HG03469 (cell line): ENCODE results near the gene C1QTNF9.
"Not testable (repeated sequence)": the region's sequence is repeated elsewhere in the genome, so short reads cannot be mapped to it uniquely, and the experiment has no call there.

Source experiments
- ATAC-seq: cut with Tn5 transposase; IDR thresholded peaks from one replicate; pipeline ENCODE4 v1.9.1; 2021; ENCODE audit warnings: mild to moderate bottlenecking, moderate library complexity, moderate number of reproducible peaks; ENCODE audit not compliant: unreplicated experiment

C1QTNF9 gene

GRCh38 chr13:24309300-24309699 is at the start of gene C1QTNF9:
Gene C1QTNF9, plus strand, starts transcription at chr13:24309580. Its CDS starts 6,424 bp downstream, at chr13:24316004.
- ATAC-seq = not testable (repeated sequence)

GRCh38 chr13:24261566-24261965 is 47.8 kb upstream of the C1QTNF9 start:
- ATAC-seq = no peak

GRCh38 chr13:24263632-24264031 is 45.7 kb upstream of the C1QTNF9 start:
- ATAC-seq = no peak

- ATAC-seq = peak; percentile 50
Observed at GRCh38 chr13:24264976-24265375, 44.4 kb upstream of the C1QTNF9 start.

- no peak for ATAC-seq
Observed at GRCh38 chr13:24265453-24265852, 43.9 kb upstream of the C1QTNF9 start.

DNA sequence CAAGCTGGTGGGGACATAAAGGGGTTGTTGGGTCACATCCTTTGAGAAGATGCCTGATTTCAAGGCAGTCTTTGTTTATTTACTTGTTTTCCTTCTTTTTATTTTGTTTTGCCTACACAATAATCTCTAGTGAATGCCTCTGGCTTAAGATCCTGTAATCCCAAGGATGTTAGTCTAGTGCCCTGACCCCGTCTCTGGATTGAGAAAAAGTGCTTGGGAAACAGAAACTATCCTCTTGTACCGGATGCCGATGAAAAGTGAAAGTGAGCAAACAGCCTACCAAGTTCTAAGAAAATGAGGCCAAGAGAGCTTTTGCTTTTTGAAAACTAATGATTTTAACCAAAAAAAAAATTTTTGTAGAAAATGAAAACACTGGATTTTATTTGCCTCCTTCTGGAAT is 42.1 kb upstream of the C1QTNF9 start:
- no peak for ATAC-seq

GRCh38 chr13:24267801-24268200 is 41.6 kb upstream of the C1QTNF9 start:
- ATAC-seq = no peak

DNA sequence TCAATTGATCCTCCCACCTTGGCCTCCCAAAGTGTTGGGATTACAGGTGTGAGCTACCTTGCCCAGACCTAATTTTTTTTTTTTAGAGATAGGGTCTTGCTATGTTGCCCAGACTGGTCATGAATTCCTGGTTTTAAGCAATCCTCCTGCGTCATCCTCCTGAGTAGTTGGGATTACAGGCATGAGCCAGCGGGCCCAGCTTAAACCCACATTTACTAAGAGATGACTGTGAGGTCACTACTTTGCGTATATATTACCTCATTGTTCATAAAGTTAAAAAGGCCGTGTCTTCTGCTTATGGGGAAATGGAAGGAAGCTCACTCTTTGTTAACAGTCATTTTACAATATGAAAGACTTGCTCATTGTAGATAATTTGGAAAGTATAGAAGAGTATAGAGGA is 39.6 kb upstream of the C1QTNF9 start:
- ATAC-seq = no peak

- peak; percentile 32 for ATAC-seq
Observed at GRCh38 chr13:24270639-24271141, 38.7 kb upstream of the C1QTNF9 start.

- no peak for ATAC-seq
Observed at GRCh38 chr13:24271231-24271600, 38.2 kb upstream of the C1QTNF9 start.

GRCh38 chr13:24271601-24272451 is 37.6 kb upstream of the C1QTNF9 start:
- ATAC-seq = peak; percentile 31

DNA sequence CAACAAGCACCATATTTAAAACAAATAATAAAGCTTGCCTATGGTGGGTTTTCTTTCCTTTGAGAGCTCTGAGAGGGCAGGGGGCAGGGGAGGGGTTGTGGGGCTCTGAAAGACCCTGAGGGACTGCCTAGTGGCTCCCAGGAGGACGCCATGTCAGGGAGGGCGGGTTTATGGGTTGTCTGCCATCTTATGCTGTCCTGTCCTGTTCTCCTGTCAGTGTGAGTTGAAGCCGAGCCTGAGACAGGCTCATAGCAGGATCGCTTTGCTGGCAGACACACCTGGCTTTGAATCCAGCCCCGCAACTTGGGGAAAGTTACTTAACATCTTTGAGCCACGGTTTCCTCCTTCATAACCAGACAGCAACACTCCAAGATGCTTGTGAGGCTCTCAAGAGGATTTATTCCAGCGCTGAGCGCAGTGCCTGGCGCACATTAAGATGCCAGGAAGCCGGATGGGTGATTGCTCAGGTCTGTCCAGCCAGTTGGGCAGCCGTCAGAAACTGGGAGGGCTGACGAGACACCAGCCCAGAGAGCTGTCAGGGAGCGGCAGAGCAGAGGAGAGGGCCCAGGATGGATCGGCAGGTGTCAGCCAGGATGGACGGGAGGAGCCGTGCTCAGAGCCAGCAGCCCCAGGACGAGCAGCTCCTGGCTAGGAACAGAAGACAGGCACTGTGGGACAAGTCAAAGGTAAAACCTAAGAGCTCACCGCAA is 36.8 kb upstream of the C1QTNF9 start:
- no peak for ATAC-seq

GRCh38 chr13:24273926-24274325 is 35.5 kb upstream of the C1QTNF9 start:
- ATAC-seq = no peak

GRCh38 chr13:24274452-24275021 is 34.8 kb upstream of the C1QTNF9 start:
- peak; percentile 52 for ATAC-seq

GRCh38 chr13:24275041-24275440 is 34.3 kb upstream of the C1QTNF9 start:
- ATAC-seq = no peak

- no peak for ATAC-seq
Observed at GRCh38 chr13:24276306-24276705, 33.1 kb upstream of the C1QTNF9 start.

DNA sequence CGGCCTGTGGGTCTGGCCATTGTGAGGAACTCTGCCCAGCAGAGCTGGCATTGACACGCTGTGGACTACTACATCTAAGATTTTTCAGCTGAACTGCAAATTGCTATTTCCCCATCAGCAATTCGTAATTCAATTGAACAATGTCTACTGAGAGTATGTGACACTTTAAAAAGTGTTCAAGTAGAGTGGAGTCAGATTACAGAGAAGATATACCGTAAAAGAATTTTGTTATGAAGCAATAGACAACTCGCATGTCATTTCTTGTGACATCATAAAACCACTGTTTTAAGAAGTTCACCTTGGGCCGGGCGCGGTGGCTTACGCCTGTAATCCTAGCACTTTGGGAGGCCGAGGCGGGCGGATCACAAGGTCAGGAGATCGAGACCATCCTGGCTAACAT is 32.5 kb upstream of the C1QTNF9 start:
- ATAC-seq = no peak

DNA sequence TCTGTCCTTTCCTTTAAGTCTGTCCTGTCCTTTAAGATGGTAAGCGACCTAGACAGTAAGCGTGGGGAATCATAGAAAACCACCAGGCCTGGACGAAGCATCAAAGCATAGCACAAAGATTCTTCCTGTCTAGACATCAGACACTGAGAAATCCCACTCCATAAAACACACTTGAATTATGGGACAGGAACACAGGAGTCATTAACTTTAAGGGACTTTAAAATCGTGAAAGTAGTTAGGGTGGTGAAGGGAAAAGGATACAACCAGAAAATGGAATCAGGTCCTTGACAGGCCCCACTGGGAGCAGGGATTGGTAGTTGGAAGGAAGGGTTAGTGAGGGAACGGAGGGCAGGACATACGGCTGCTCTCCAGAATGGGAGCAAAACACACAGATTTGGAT is 31.6 kb upstream of the C1QTNF9 start:
- ATAC-seq = no peak

DNA sequence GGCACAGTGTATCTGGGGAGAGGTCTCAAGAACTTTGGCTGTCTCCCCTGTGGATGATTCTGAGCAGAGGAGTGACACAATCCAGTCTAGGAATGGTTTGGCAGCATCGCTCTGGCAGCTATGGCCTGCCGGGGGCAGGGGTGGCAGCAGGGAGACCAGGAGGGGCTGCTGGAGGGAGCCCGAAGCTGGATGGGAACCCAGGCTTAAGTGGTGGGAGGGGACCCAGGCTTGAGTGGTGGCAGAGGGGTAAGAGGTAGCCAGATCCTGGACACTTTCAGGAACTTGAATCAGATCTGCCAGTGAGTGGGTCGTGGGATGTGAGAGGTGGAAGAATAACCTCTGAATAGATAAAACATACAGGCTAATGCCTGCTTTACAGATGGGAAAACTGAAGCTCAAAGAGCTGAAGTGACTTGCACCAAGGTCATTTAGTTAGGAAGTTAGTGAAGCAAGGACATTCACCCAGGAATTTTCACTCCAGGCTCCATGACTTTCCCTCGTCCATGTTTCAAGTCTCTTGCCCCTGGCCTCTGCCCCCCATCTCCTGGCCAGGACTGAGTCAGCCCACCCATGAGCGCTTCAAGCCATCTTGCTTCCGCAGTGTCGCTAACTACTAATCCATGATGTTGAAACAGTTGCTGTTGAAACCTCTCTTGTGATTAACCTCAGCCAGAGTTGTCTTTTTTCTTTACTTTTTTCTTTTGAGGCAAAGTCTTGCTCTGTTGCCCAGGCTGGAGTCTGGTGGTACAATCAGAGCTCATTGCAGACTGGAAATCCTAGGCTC is 29.9 kb upstream of the C1QTNF9 start:
- no peak for ATAC-seq

DNA sequence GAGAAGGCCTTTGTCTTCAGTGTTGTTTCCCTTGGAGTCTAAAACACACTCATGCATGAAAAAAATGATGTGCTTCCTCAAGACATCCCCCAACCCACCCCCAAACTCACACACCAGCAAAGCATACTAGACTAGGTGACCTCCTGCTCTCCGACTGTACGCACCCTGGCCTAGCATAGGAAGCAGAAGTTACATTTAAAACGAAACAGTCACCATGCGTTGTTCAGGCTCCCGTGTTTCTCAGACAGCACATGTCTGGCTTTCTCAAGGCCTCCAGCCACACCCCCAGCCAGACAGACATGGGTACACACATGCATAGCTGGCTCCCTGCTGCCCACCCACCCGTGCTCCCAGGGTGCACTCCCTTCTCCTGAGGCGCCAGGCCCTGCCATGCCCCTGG is 28.7 kb upstream of the C1QTNF9 start:
- peak; percentile 61 for ATAC-seq
